Measurements from ENCODE around the gene SIPA1L2.

The SIPA1L2 gene

GRCh38 chr1:232662910-232663309, 33.0 kb upstream of the SIPA1L2 start:
- no peak for TF ChIP-seq CTCF (IDR thresholded peaks at IDR 0.05)
- DNase-seq: no peak
- Histone ChIP-seq H3K27ac (no peak overlapping the region), H3K36me3 (no peaks in the 10 kb centered on the region), H3K4me1 (no peaks in the 10 kb centered on the region), H3K4me3 (no peak overlapping the region), H3K27me3 (no peaks in the 10 kb centered on the region), H3K9me3 (no peaks in the 10 kb centered on the region)
- intact Hi-C loops (cut with DNase I; ENCODE audit: low total_unique reads): no loop called here

- Histone ChIP-seq H3K9me3 (no peaks in the 10 kb centered on the region), H3K4me1 (no peaks in the 10 kb centered on the region), H3K4me3 (no peak overlapping the region), H3K27ac (no peak overlapping the region), H3K36me3 (no peaks in the 10 kb centered on the region), H3K27me3 (peaks cover 0 to 3% of the 10 kb centered on the region in 2 donors)
- TF ChIP-seq CTCF (IDR thresholded peaks at IDR 0.05): no peak
- no peak for DNase-seq
- intact Hi-C loops (cut with DNase I; ENCODE audit: low total_unique reads): no loop called here
Observed at GRCh38 chr1:232658386-232658785, 28.5 kb upstream of the SIPA1L2 start.

GRCh38 chr1:232657426-232658005, 27.6 kb upstream of the SIPA1L2 start:
- no peak for TF ChIP-seq CTCF (IDR thresholded peaks at IDR 0.05)
- Histone ChIP-seq H3K4me1 (no peaks in the 10 kb centered on the region), H3K27ac (no peak overlapping the region), H3K9me3 (no peaks in the 10 kb centered on the region), H3K36me3 (no peaks in the 10 kb centered on the region), H3K27me3 (peaks cover 0 to 3% of the 10 kb centered on the region in 2 donors), H3K4me3 (no peak overlapping the region)
- DNase-seq: no peak
- intact Hi-C loops (cut with DNase I; ENCODE audit: low total_unique reads): no loop called here

- Histone ChIP-seq H3K27me3 (peaks cover 0 to 3% of the 10 kb centered on the region in 2 donors), H3K36me3 (no peaks in the 10 kb centered on the region), H3K4me3 (no peak overlapping the region), H3K27ac (no peak overlapping the region), H3K4me1 (no peaks in the 10 kb centered on the region), H3K9me3 (no peaks in the 10 kb centered on the region)
- no peak for TF ChIP-seq CTCF (IDR thresholded peaks at IDR 0.05)
- intact Hi-C loops (cut with DNase I; ENCODE audit: low total_unique reads): no loop called here
- no peak for DNase-seq
Observed at GRCh38 chr1:232655746-232656085, 25.8 kb upstream of the SIPA1L2 start.

- no peak for TF ChIP-seq CTCF (IDR thresholded peaks at IDR 0.05)
- H3K27me3 ChIP-seq: peaks cover 0 to 3% of the 10 kb centered on the region in 2 donors
- no peak overlapping the region for H3K4me3 ChIP-seq
- H3K4me1 ChIP-seq: no peaks in the 10 kb centered on the region
- no peaks in the 10 kb centered on the region for H3K36me3 ChIP-seq
- no peak overlapping the region for H3K27ac ChIP-seq
- intact Hi-C loops (cut with DNase I; ENCODE audit: low total_unique reads): no loop called here
- no peak for DNase-seq
- H3K9me3 ChIP-seq: no peaks in the 10 kb centered on the region
Observed at GRCh38 chr1:232655028-232655745, 25.3 kb upstream of the SIPA1L2 start.
